ENCODE measurements around the gene B3GNT8.

GRCh38 chr19:41413947-41414346 is 13.2 kb downstream of the B3GNT8 start:
- no peak for TF ChIP-seq CTCF (IDR thresholded peaks at IDR 0.05)
- TF ChIP-seq POLR2A (IDR thresholded peaks at IDR 0.05), result no peak
